Lower lobe of right lung (tissue), 2 donors: ENCODE data around the gene OR2D3. TPM values are rescaled to one million over a fixed set of nuclear protein-coding genes. Genes with fewer than 3 reads are reported as not detected.

Source experiments
- ATAC-seq, 2 donors: fragments of 200-7000 bp; cut with Tn5 transposase; one replicate each; pipeline ENCODE4 v1.9.1; 2020 to 2022; ENCODE audit warnings: mild to moderate bottlenecking in 2 of 2, moderate library complexity in 2 of 2
- DNase-seq: peaks from one replicate; pipeline ENCODE4 v3.0.0-alpha.2; 2020
- H3K27ac ChIP-seq: fragments of 200-600 bp; one replicate; pipeline ENCODE4 v1.8.0; 2022
- H3K27me3 ChIP-seq: fragments of 200-600 bp; one replicate; pipeline ENCODE4 v1.8.0; 2022; ENCODE audit warnings: low read depth
- H3K36me3 ChIP-seq: fragments of 200-600 bp; one replicate; pipeline ENCODE4 v1.8.0; 2022; ENCODE audit warnings: mild to moderate bottlenecking
- H3K4me1 ChIP-seq: fragments of 200-600 bp; one replicate; pipeline ENCODE4 v1.8.0; 2022
- H3K4me3 ChIP-seq: fragments of 200-600 bp; one replicate; pipeline ENCODE4 v1.8.0; 2022; ENCODE audit warnings: mild to moderate bottlenecking
- H3K9me3 ChIP-seq: fragments of 200-600 bp; one replicate; pipeline ENCODE4 v1.8.0; 2022
- intact Hi-C: fragments of 100-400 bp; cut with DNase I; formaldehyde crosslinking; loops from one replicate; pipeline ENCODE4 v1.11.0; 2022
- total RNA-seq: library from RNA; stranded (reverse); fragmentation: NEBNext Ultra II Directional; extraction: Animal tissue kit (Norgen Biotek cat#: 25700); gene quantifications from one replicate; pipeline ENCODE4 v1.2.1, GENCODE V29; 2021
- TF ChIP-seq, protein P1 (sequence below): fragments of 200-600 bp; IDR thresholded peaks from one replicate; pipeline ENCODE4 v1.8.0; 2022; ENCODE audit warnings: antibody characterized with exemption, mild to moderate bottlenecking
- donor health status: DM: no; HTN: yes; CAD: no; lungs with severe emphysema.

OR2D3 gene
- total RNA-seq, 1 donor from 2014 or later: not detected

- no peak for ATAC-seq
- no peaks in the 10 kb centered on the region for H3K9me3 ChIP-seq
- TF ChIP-seq, protein P1, sequence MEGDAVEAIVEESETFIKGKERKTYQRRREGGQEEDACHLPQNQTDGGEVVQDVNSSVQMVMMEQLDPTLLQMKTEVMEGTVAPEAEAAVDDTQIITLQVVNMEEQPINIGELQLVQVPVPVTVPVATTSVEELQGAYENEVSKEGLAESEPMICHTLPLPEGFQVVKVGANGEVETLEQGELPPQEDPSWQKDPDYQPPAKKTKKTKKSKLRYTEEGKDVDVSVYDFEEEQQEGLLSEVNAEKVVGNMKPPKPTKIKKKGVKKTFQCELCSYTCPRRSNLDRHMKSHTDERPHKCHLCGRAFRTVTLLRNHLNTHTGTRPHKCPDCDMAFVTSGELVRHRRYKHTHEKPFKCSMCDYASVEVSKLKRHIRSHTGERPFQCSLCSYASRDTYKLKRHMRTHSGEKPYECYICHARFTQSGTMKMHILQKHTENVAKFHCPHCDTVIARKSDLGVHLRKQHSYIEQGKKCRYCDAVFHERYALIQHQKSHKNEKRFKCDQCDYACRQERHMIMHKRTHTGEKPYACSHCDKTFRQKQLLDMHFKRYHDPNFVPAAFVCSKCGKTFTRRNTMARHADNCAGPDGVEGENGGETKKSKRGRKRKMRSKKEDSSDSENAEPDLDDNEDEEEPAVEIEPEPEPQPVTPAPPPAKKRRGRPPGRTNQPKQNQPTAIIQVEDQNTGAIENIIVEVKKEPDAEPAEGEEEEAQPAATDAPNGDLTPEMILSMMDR: no peak
These were observed 32.0 kb upstream of the OR2D3 start for GRCh38 chr11:6888830-6889229.

DNA sequence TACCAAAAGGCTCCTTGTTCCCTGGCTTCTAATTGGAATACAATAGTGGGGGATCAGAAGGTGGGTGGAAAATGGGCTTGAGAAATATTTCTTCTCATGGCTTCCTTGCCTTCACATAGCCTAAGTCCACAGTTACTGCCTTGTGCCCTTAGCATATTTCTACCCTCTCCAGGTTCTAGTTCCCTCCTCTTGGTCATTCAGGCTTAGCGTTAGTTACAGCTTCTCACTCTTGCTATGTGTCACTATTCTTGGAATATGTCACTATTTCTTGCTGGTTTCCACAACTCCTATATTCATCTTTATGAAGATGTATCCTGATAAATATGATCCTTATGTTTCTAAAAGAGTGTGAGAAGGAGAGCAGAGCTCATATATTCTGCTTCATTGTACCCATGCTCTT lies 31.0 kb upstream of the OR2D3 start:
- no peak for ATAC-seq
- no peaks in the 10 kb centered on the region for H3K36me3 ChIP-seq
- no peaks in the 10 kb centered on the region for H3K27me3 ChIP-seq
- H3K27ac ChIP-seq: no peak overlapping the region
- H3K4me1 ChIP-seq: no peaks in the 10 kb centered on the region
- H3K4me3 ChIP-seq: no peak overlapping the region
- no peaks in the 10 kb centered on the region for H3K9me3 ChIP-seq
- intact Hi-C loops: no loop called here
- no peak for DNase-seq
- TF ChIP-seq, protein P1: no peak

More at GRCh38 chr11:6888830-6889229, 32.0 kb upstream of the OR2D3 start:
- Histone ChIP-seq H3K36me3 (no peaks in the 10 kb centered on the region), H3K4me1 (no peaks in the 10 kb centered on the region), H3K4me3 (no peak overlapping the region), H3K27me3 (no peaks in the 10 kb centered on the region), H3K27ac (no peak overlapping the region)
- no peak for DNase-seq
- intact Hi-C loops: no loop called here

GRCh38 chr11:6892400-6892799 lies 28.4 kb upstream of the OR2D3 start, which contains the start of gene OR2D2:
Gene OR2D2, minus strand, starts transcription at chr11:6892500. Its CDS starts 0 bp downstream, at chr11:6892500.
- intact Hi-C loops: no loop called here
- no peaks in the 10 kb centered on the region for H3K27me3 ChIP-seq
- H3K27ac ChIP-seq: no peak within 1 kb of the TSS
- no peaks in the 10 kb centered on the region for H3K4me1 ChIP-seq
- no peak within 1 kb of the TSS for H3K4me3 ChIP-seq
- ATAC-seq (no peak), DNase-seq (no peak)
- H3K9me3 ChIP-seq: no peaks in the 10 kb centered on the region
- H3K36me3 ChIP-seq: no peaks in the 10 kb centered on the region
- TF ChIP-seq, protein P1: no peak

- no peak overlapping the region for H3K4me3 ChIP-seq
- H3K9me3 ChIP-seq: no peaks in the 10 kb centered on the region
- intact Hi-C loops: no loop called here
- no peaks in the 10 kb centered on the region for H3K27me3 ChIP-seq
- no peaks in the 10 kb centered on the region for H3K4me1 ChIP-seq
- DNase-seq: no peak
- TF ChIP-seq, protein P1: no peak
- H3K36me3 ChIP-seq: no peaks in the 10 kb centered on the region
- H3K27ac ChIP-seq: no peak overlapping the region
- no peak for ATAC-seq
These were observed 26.7 kb upstream of the OR2D3 start for GRCh38 chr11:6894097-6894496.

DNA sequence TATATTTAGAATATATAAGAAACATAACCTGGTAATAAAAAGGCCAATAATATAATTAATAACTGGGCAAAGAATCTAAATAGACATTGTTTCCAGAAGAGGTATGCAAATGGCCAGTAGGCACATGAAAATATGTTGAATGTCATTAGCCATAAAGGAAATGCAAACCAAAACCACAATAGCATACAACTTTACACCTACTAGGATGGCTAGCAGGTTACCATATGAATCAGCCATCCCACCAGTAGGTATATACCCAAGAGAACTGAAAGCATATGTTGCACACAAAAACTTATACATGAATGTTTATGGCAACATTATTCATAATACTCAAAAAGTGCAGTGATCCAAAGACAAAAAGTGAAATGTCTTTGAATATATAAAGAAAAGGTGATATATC lies 25.8 kb upstream of the OR2D3 start:
- TF ChIP-seq, protein P1: no peak
- DNase-seq (no peak), ATAC-seq (no peak)
- H3K9me3 ChIP-seq: no peaks in the 10 kb centered on the region
- no peak overlapping the region for H3K27ac ChIP-seq
- intact Hi-C loops: no loop called here
- H3K36me3 ChIP-seq: no peaks in the 10 kb centered on the region
- H3K4me3 ChIP-seq: no peak overlapping the region
- no peaks in the 10 kb centered on the region for H3K27me3 ChIP-seq
- H3K4me1 ChIP-seq: no peaks in the 10 kb centered on the region

DNA sequence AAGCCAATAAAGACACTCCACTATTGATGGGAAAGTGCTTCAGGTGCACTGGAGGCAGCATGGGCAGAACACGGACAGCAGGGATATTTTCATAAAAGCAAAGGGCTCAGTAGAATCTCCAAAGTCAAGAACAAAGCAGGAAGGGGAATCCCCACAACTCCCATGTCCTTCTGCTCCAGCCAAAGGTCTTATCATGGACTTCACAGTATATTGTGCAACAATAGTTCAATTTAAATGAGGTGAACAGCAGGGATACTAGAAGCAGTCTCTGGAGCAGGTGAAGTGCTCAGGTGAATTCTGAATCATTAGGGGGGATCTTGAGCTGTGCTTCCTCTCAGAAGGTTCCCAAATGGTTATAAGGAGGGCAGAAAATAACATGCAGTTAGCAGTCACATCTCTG lies 21.9 kb upstream of the OR2D3 start:
- H3K27me3 ChIP-seq: no peaks in the 10 kb centered on the region
- intact Hi-C loops: no loop called here
- no peaks in the 10 kb centered on the region for H3K36me3 ChIP-seq
- no peak overlapping the region for H3K4me3 ChIP-seq
- TF ChIP-seq, protein P1: no peak
- H3K4me1 ChIP-seq: no peaks in the 10 kb centered on the region
- DNase-seq (no peak), ATAC-seq (no peak)
- H3K9me3 ChIP-seq: no peaks in the 10 kb centered on the region
- no peak overlapping the region for H3K27ac ChIP-seq
